ENCODE results near the gene HRK. TPM values are rescaled to one million over a fixed set of nuclear protein-coding genes. Genes with fewer than 3 reads are reported as not detected.

The HRK gene
- total RNA-seq, 4 donors from 2014 or later: not detected

- Histone ChIP-seq H3K4me3 (no peak overlapping the region), H3K9me3 (no peaks in the 10 kb centered on the region), H3K36me3 (no peaks in the 10 kb centered on the region), H3K27ac (no peak overlapping the region), H3K27me3 (no peaks in the 10 kb centered on the region), H3K4me1 (no peaks in the 10 kb centered on the region)
- no peak for DNase-seq
- TF ChIP-seq POLR2A (IDR thresholded peaks at IDR 0.05) (no peak), CTCF (IDR thresholded peaks at IDR 0.05) (no peak)
These were observed 16.7 kb downstream of the HRK start for GRCh38 chr12:116864371-116865160.

- Histone ChIP-seq H3K36me3 (no peaks in the 10 kb centered on the region), H3K4me3 (no peak overlapping the region), H3K4me1 (no peaks in the 10 kb centered on the region), H3K9me3 (no peaks in the 10 kb centered on the region), H3K27ac (no peak overlapping the region), H3K27me3 (no peaks in the 10 kb centered on the region)
- TF ChIP-seq CTCF (IDR thresholded peaks at IDR 0.05) (peak in 4 of 6 experiments; percentile 11 to 48 (median 28)), POLR2A (IDR thresholded peaks at IDR 0.05) (no peak)
- DNase-seq: no peak
These were observed 17.9 kb downstream of the HRK start for GRCh38 chr12:116863275-116863767.

DNA sequence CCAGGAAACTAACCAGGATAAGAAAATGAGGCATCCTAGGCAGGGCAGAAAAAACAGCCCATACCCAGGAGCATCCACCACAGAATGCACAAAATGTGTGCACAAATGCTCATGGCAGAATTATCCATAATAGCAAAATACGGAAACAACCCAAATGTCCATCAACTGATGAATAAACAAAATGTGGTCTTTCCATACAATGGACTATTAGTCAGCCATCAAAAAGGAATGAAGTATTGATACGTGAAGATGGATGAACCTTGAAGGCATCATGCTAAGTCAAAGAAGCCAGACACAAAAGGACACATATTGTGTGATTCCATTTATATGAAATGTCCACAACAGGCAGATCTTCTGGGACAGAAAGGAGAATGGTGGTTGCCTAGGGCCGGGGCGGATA lies 19.1 kb downstream of the HRK start:
- no peaks in the 10 kb centered on the region for H3K27me3 ChIP-seq
- H3K4me1 ChIP-seq: no peaks in the 10 kb centered on the region
- DNase-seq: no peak
- H3K27ac ChIP-seq: no peak overlapping the region
- TF ChIP-seq CTCF (IDR thresholded peaks at IDR 0.05) (no peak), POLR2A (IDR thresholded peaks at IDR 0.05) (no peak)
- H3K4me3 ChIP-seq: no peak overlapping the region
- no peaks in the 10 kb centered on the region for H3K9me3 ChIP-seq
- H3K36me3 ChIP-seq: no peaks in the 10 kb centered on the region

DNA sequence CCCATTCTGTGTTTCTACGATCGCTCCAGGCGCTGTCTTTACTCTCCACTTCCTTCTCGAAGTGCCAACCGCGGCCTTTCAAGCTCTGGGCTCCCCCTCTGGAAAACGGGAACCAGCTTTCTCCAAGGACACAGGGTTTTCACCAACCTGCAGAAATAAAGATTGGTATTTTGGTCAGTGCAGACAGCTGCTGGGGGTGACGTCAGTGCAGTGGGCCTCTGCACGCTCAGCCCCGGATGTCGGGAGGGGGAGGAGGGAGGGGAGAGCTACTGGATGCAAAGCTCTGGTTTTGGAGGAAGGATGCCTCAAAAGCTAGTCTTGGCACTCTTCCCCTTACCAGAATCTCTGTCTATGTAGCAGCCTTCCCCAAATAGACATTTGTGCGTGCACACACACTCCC lies 19.9 kb downstream of the HRK start:
- peak overlapping the region in 1 of 4 donors; percentile 46 for H3K27ac ChIP-seq
- H3K4me3 ChIP-seq: no peak overlapping the region
- no peaks in the 10 kb centered on the region for H3K27me3 ChIP-seq
- DNase-seq: peak in 2 of 3 donors; percentile 74 to 82
- H3K4me1 ChIP-seq: no peaks in the 10 kb centered on the region
- TF ChIP-seq POLR2A (IDR thresholded peaks at IDR 0.05): no peak
- no peak for TF ChIP-seq CTCF (IDR thresholded peaks at IDR 0.05)
- H3K36me3 ChIP-seq: no peaks in the 10 kb centered on the region
- no peaks in the 10 kb centered on the region for H3K9me3 ChIP-seq

- Histone ChIP-seq H3K27ac (no peak overlapping the region), H3K4me3 (no peak overlapping the region), H3K9me3 (no peaks in the 10 kb centered on the region), H3K4me1 (no peaks in the 10 kb centered on the region), H3K36me3 (no peaks in the 10 kb centered on the region), H3K27me3 (no peaks in the 10 kb centered on the region)
- no peak for TF ChIP-seq POLR2A (IDR thresholded peaks at IDR 0.05)
- no peak for TF ChIP-seq CTCF (IDR thresholded peaks at IDR 0.05)
- DNase-seq: no peak
These were observed 21.0 kb downstream of the HRK start for GRCh38 chr12:116860263-116860662.

All from Peyer's patch (tissue), 4 donors.